ENCODE measurements around the gene UBE2K.
"Not testable (repeated sequence)": the region's sequence is repeated elsewhere in the genome, so short reads cannot be mapped to it uniquely, and the experiment has no call there.

Gene UBE2K

DNA sequence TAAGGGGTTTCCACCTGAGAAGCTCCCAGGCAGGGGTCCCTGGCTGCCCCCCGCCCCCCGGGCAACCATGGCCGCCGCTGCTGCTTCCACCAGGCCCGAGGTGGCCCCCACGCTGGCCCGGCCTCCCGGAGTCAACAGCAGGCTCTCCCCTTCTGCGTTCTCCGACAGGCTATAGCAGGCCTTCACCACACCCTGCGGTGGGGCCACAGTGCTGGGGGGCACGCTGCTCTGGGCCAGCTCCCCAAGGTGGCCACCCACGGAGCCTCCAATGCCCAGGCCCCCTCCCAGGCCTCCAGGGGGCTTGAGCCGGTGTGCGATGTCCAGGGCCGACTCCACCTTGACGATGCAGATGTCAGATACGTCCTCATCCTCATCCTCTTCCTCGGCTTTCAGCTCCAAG is 72.5 kb downstream of the UBE2K start:
- TF ChIP-seq, protein P1, sequence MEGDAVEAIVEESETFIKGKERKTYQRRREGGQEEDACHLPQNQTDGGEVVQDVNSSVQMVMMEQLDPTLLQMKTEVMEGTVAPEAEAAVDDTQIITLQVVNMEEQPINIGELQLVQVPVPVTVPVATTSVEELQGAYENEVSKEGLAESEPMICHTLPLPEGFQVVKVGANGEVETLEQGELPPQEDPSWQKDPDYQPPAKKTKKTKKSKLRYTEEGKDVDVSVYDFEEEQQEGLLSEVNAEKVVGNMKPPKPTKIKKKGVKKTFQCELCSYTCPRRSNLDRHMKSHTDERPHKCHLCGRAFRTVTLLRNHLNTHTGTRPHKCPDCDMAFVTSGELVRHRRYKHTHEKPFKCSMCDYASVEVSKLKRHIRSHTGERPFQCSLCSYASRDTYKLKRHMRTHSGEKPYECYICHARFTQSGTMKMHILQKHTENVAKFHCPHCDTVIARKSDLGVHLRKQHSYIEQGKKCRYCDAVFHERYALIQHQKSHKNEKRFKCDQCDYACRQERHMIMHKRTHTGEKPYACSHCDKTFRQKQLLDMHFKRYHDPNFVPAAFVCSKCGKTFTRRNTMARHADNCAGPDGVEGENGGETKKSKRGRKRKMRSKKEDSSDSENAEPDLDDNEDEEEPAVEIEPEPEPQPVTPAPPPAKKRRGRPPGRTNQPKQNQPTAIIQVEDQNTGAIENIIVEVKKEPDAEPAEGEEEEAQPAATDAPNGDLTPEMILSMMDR (IDR thresholded peaks at IDR 0.05; ENCODE audit: low read depth, low read length): no peak
- no peak for DNase-seq
- Histone ChIP-seq H3K9me3 (no peaks in the 10 kb centered on the region), H3K27me3 (no peaks in the 10 kb centered on the region), H3K4me3 (ENCODE audit: low read depth, low read length) (no peak overlapping the region), H3K4me1 (no peaks in the 10 kb centered on the region), H3K36me3 (peaks cover 21% of the 10 kb centered on the region)

DNA sequence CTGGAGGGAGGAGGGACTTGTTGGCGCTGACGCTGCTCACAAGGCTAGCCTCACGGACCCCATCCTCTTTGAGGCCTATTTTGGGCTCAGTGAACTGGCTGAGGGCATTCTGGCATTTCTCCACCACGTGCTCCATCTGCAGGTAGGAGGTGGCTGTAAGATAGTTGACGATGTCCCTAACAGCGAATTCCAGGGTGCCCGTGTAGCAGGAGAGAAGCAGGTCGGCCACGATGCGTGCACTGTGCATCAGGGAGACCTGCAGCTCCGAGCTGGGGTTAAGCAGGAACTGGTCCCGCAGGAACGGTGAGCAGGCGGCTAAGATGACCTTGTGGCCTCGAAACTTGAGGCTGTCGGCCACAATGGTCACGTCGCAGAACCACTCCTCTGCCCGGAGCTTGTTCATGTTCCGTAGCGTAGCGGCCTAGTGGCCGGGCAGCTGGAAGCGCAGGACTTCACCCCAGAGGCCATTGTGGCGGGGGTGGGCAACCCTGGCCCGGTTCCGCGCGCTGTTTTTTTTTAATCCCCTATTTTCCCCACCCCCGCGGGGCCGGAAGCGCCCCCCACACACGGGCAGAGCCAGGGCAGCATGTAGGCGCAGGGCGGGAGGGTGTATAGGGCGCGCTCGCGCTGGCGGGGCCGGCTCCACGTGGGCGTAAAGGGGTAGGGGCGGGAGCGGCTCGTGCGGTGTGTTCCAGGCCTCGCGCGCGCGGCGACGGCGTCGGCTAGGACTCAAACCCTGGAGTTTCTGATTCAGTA is 73.2 kb downstream of the UBE2K start:
- Histone ChIP-seq H3K9me3 (no peaks in the 10 kb centered on the region), H3K27me3 (no peaks in the 10 kb centered on the region), H3K4me3 (ENCODE audit: low read depth, low read length) (no peak overlapping the region), H3K36me3 (peaks cover 21% of the 10 kb centered on the region), H3K4me1 (no peaks in the 10 kb centered on the region; the same call in 1 of the 2 replicates)
- TF ChIP-seq, protein P1 (IDR thresholded peaks at IDR 0.05; ENCODE audit: low read depth, low read length): no peak
- DNase-seq: no peak

DNA sequence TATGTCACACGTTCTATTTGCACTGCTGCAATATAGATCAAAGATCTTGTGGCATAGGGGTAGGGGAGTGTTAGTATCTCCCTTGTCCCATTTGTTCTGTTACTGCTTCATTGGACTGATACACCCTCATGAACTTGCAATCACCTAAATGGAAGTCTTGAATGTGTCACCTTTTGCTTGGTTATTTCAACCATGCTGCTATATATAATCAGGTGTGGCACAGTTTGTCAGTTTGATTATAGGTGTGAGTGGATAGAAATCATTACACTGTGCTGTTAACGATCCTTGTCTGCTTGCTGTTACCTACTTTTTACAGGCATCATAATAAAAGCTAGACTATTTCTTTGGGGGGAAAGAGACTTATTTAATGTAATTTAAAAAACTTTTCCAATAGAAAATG is 84.1 kb downstream of the UBE2K start:
- H3K36me3 ChIP-seq: peaks cover 19% of the 10 kb centered on the region

DNA sequence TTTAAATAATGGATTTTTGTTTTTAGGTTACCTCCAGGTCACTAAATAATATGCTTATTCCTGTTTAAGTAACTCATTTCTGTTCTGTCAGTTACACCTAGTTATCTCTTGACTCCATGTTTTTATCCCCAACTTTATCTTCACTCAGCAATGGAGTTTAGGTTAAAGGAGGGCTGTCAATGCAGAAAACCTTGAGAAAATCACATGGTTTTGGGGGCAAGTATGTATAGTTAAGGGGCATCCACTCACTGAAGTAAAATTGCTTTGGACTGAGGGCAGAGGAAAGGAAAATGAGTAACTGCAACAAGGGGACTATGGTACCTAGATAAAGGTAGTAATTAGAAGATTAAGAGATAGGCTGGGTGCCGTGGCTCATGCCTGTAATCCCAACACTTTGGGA is 87.1 kb downstream of the UBE2K start:
- Histone ChIP-seq H3K4me1 (no peaks in the 10 kb centered on the region), H3K9me3 (no peaks in the 10 kb centered on the region), H3K36me3 (no peaks in the 10 kb centered on the region), H3K27me3 (no peaks in the 10 kb centered on the region), H3K4me3 (ENCODE audit: low read depth, low read length) (no peak overlapping the region)
- DNase-seq: no peak
- TF ChIP-seq, protein P1 (IDR thresholded peaks at IDR 0.05; ENCODE audit: low read depth, low read length): no peak

More for the DNA sequence above, 84.1 kb downstream of the UBE2K start:
- H3K4me3 ChIP-seq (ENCODE audit: low read depth, low read length); H3K4me1 ChIP-seq; H3K27me3 ChIP-seq; H3K9me3 ChIP-seq; DNase-seq: not testable (repeated sequence)

DNA sequence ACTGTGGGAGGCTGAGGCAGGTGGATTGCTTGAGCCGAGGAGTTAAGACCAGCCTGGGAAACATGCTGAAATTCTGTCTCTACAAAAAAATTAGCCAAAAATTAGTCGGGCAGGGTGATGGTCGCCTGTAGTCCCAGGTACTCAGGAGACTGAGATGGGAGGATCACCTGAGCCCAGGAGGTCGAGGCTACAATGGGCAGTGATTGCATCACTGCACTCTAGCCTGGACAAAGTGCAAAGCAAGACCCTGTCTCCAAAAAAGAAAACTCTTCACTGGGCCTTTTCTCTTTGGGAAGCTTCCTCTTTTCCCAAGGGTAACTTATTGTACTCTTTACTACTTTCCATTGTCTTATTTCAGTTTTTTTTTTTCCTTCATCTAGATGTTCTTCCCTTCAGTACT is 88.9 kb downstream of the UBE2K start:
- TF ChIP-seq, protein P1 (IDR thresholded peaks at IDR 0.05; ENCODE audit: low read depth, low read length): no peak
- no peaks in the 10 kb centered on the region for H3K36me3 ChIP-seq

DNA sequence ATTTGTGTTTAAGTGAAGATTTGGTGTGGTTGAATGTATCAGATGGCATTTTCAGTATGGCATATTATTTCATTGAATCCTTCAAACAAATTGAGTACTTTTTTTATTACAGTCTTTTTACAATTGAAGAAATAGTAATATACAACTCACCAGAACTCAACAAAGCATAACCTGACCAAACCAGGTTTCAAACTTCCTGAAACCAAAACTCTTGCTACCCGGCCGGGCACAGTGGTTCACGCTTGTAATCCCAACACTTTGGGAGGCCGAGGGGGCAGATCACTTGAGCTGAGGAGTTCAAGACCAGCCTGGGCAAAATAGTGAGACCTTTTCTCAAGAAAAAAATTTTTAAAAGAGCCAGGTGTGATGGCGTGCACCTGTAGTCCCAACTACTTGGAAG is 94.2 kb downstream of the UBE2K start:
- DNase-seq: no peak
- Histone ChIP-seq H3K4me1 (no peaks in the 10 kb centered on the region), H3K27me3 (no peaks in the 10 kb centered on the region), H3K36me3 (no peaks in the 10 kb centered on the region), H3K9me3 (no peaks in the 10 kb centered on the region), H3K4me3 (ENCODE audit: low read depth, low read length) (no peak overlapping the region)
- TF ChIP-seq, protein P1 (IDR thresholded peaks at IDR 0.05; ENCODE audit: low read depth, low read length): no peak

More for the DNA sequence above, 88.9 kb downstream of the UBE2K start:
- Histone ChIP-seq H3K4me1 (no peaks in the 10 kb centered on the region), H3K27me3 (no peaks in the 10 kb centered on the region), H3K9me3 (no peaks in the 10 kb centered on the region), H3K4me3 (ENCODE audit: low read depth, low read length) (no peak overlapping the region)
- no peak for DNase-seq
